ENCODE data around the gene RPL7L1. TPM values are rescaled to one million over a fixed set of nuclear protein-coding genes. Genes with fewer than 3 reads are reported as not detected.
A peak's percentile ranks its signal among the peaks of the same experiment; 100 is the strongest.

The RPL7L1 gene
- total RNA-seq (2014; rRNA removed; shearing (Covaris generic); ENCODE audit: low replicate concordance): 97.6 and 104 TPM in 2 replicates

- Histone ChIP-seq H3K79me2 (ENCODE audit: low read length) (peaks cover 52% of the 10 kb centered on the region), H3K27me3 (ENCODE audit: low read length) (no peaks in the 10 kb centered on the region), H3K27ac (ENCODE audit: low read length) (peak within 1 kb of the TSS; percentile 88), H3K9me2 (replicated peaks; ENCODE audit: insufficient read depth, low read length) (no peaks in the 10 kb centered on the region), H3K9ac (ENCODE audit: low read length) (peak within 1 kb of the TSS; percentile 97), H4K20me1 (ENCODE audit: insufficient read depth, low read depth, low read length) (0 out of 2 replicates have a peak, but pooled peaks cover 6% of the 10 kb centered on the region), H3K4me3 (ENCODE audit: low read length) (peak within 1 kb of the TSS; percentile 96), H3K9me3 (ENCODE audit: low read length) (no peaks in the 10 kb centered on the region), H3K36me3 (ENCODE audit: insufficient read depth, low read length) (peaks cover 30% of the 10 kb centered on the region), H3K4me2 (ENCODE audit: low read depth, low read length, poor library complexity, severe bottlenecking) (peak within 1 kb of the TSS; percentile 91), H3K4me1 (ENCODE audit: low read length) (peaks cover 31% of the 10 kb centered on the region), H2AFZ (ENCODE audit: low read length) (peak within 1 kb of the TSS; percentile 76)
- peak; percentile 94 for DNase-seq
These were observed at the start of gene RPL7L1 for GRCh38 chr6:42879372-42880239. Gene RPL7L1, plus strand, starts transcription at chr6:42879616. Its CDS starts 295 bp downstream, at chr6:42879911.

GRCh38 chr6:42831237-42831636 is 48.2 kb upstream of the RPL7L1 start:
- Histone ChIP-seq H3K79me2 (ENCODE audit: low read length) (peaks cover 16% of the 10 kb centered on the region), H3K27me3 (ENCODE audit: low read length) (no peaks in the 10 kb centered on the region), H2AFZ (ENCODE audit: low read length) (no peak overlapping the region), H3K9ac (ENCODE audit: low read length) (no peak overlapping the region), H3K9me2 (replicated peaks; ENCODE audit: insufficient read depth, low read length) (no peaks in the 10 kb centered on the region), H3K36me3 (ENCODE audit: insufficient read depth, low read length) (peaks cover 27% of the 10 kb centered on the region), H3K4me2 (ENCODE audit: low read depth, low read length, poor library complexity, severe bottlenecking) (no peak overlapping the region), H3K4me3 (ENCODE audit: low read length) (no peak overlapping the region), H3K4me1 (ENCODE audit: low read length) (no peaks in the 10 kb centered on the region), H3K27ac (ENCODE audit: low read length) (no peak overlapping the region), H4K20me1 (ENCODE audit: insufficient read depth, low read depth, low read length) (no peaks in the 10 kb centered on the region), H3K9me3 (ENCODE audit: low read length) (no peaks in the 10 kb centered on the region)
- no peak for DNase-seq

- Histone ChIP-seq H2AFZ (ENCODE audit: low read length) (no peak overlapping the region), H3K9me3 (ENCODE audit: low read length) (no peaks in the 10 kb centered on the region), H3K27me3 (ENCODE audit: low read length) (no peaks in the 10 kb centered on the region), H3K27ac (ENCODE audit: low read length) (no peak overlapping the region), H3K9ac (ENCODE audit: low read length) (no peak overlapping the region), H3K4me1 (ENCODE audit: low read length) (no peaks in the 10 kb centered on the region), H3K79me2 (ENCODE audit: low read length) (peaks cover 21% of the 10 kb centered on the region), H3K4me3 (ENCODE audit: low read length) (no peak overlapping the region), H3K9me2 (replicated peaks; ENCODE audit: insufficient read depth, low read length) (no peaks in the 10 kb centered on the region), H3K4me2 (ENCODE audit: low read depth, low read length, poor library complexity, severe bottlenecking) (no peak overlapping the region), H4K20me1 (ENCODE audit: insufficient read depth, low read depth, low read length) (no peaks in the 10 kb centered on the region), H3K36me3 (ENCODE audit: insufficient read depth, low read length) (peaks cover 13% of the 10 kb centered on the region)
- no peak for DNase-seq
These were observed 45.4 kb upstream of the RPL7L1 start for GRCh38 chr6:42834056-42834455.

- H4K20me1 ChIP-seq (ENCODE audit: insufficient read depth, low read depth, low read length): no peaks in the 10 kb centered on the region
These were observed 37.4 kb upstream of the RPL7L1 start for GRCh38 chr6:42841844-42842584.

GRCh38 chr6:42845327-42845694 is 34.1 kb upstream of the RPL7L1 start:
- Histone ChIP-seq H3K4me3 (ENCODE audit: low read length) (no peak overlapping the region), H4K20me1 (ENCODE audit: insufficient read depth, low read depth, low read length) (no peaks in the 10 kb centered on the region), H3K27me3 (ENCODE audit: low read length) (no peaks in the 10 kb centered on the region), H3K4me1 (ENCODE audit: low read length) (peaks cover 4% of the 10 kb centered on the region), H3K79me2 (ENCODE audit: low read length) (0 out of 2 replicates have a peak, but pooled peaks cover 8% of the 10 kb centered on the region), H3K36me3 (ENCODE audit: insufficient read depth, low read length) (peaks cover 4% of the 10 kb centered on the region; the same call in 1 of the 2 replicates), H3K4me2 (ENCODE audit: low read depth, low read length, poor library complexity, severe bottlenecking) (no peak overlapping the region), H3K9me2 (replicated peaks; ENCODE audit: insufficient read depth, low read length) (no peaks in the 10 kb centered on the region), H3K9me3 (ENCODE audit: low read length) (no peaks in the 10 kb centered on the region), H3K27ac (ENCODE audit: low read length) (no peak overlapping the region), H3K9ac (ENCODE audit: low read length) (no peak overlapping the region), H2AFZ (ENCODE audit: low read length) (no peak overlapping the region)
- no peak for DNase-seq

More at GRCh38 chr6:42841844-42842584, 37.4 kb upstream of the RPL7L1 start:
- Histone ChIP-seq H3K4me2 (ENCODE audit: low read depth, low read length, poor library complexity, severe bottlenecking) (no peak overlapping the region), H2AFZ (ENCODE audit: low read length) (no peak overlapping the region), H3K9me3 (ENCODE audit: low read length) (no peaks in the 10 kb centered on the region), H3K9ac (ENCODE audit: low read length) (no peak overlapping the region), H3K9me2 (replicated peaks; ENCODE audit: insufficient read depth, low read length) (no peaks in the 10 kb centered on the region), H3K27ac (ENCODE audit: low read length) (no peak overlapping the region; the same call in 1 of the 2 replicates), H3K27me3 (ENCODE audit: low read length) (no peaks in the 10 kb centered on the region), H3K4me3 (ENCODE audit: low read length) (no peak overlapping the region), H3K4me1 (ENCODE audit: low read length) (peaks cover 4% of the 10 kb centered on the region), H3K79me2 (ENCODE audit: low read length) (peaks cover 14% of the 10 kb centered on the region; the same call in 1 of the 2 replicates), H3K36me3 (ENCODE audit: insufficient read depth, low read length) (peaks cover 4% of the 10 kb centered on the region; the same call in 1 of the 2 replicates)
- DNase-seq: no peak

GRCh38 chr6:42846505-42846904 is 32.9 kb upstream of the RPL7L1 start:
- no peaks in the 10 kb centered on the region for H4K20me1 ChIP-seq (ENCODE audit: insufficient read depth, low read depth, low read length)
- no peak overlapping the region for H3K4me3 ChIP-seq (ENCODE audit: low read length)
- no peak overlapping the region for H3K27ac ChIP-seq (ENCODE audit: low read length)
- H3K9me3 ChIP-seq (ENCODE audit: low read length): no peaks in the 10 kb centered on the region
- 0 out of 2 replicates have a peak, but pooled peaks cover 6% of the 10 kb centered on the region for H3K79me2 ChIP-seq (ENCODE audit: low read length)
- peaks cover 4% of the 10 kb centered on the region for H3K4me1 ChIP-seq (ENCODE audit: low read length)
- no peak overlapping the region for H2AFZ ChIP-seq (ENCODE audit: low read length)
- H3K9ac ChIP-seq (ENCODE audit: low read length): no peak overlapping the region
- H3K36me3 ChIP-seq (ENCODE audit: insufficient read depth, low read length): peaks cover 4% of the 10 kb centered on the region; the same call in 1 of the 2 replicates
- no peaks in the 10 kb centered on the region for H3K9me2 ChIP-seq (replicated peaks; ENCODE audit: insufficient read depth, low read length)
- H3K4me2 ChIP-seq (ENCODE audit: low read depth, low read length, poor library complexity, severe bottlenecking): no peak overlapping the region
- DNase-seq: no peak
- H3K27me3 ChIP-seq (ENCODE audit: low read length): no peaks in the 10 kb centered on the region

- DNase-seq: no peak
- no peaks in the 10 kb centered on the region for H3K79me2 ChIP-seq (ENCODE audit: low read length)
- no peak overlapping the region for H3K4me2 ChIP-seq (ENCODE audit: low read depth, low read length, poor library complexity, severe bottlenecking)
- no peaks in the 10 kb centered on the region for H3K9me2 ChIP-seq (replicated peaks; ENCODE audit: insufficient read depth, low read length)
- no peaks in the 10 kb centered on the region for H3K9me3 ChIP-seq (ENCODE audit: low read length)
- no peaks in the 10 kb centered on the region for H4K20me1 ChIP-seq (ENCODE audit: insufficient read depth, low read depth, low read length)
- H2AFZ ChIP-seq (ENCODE audit: low read length): no peak overlapping the region
- no peak overlapping the region for H3K27ac ChIP-seq (ENCODE audit: low read length)
- no peaks in the 10 kb centered on the region for H3K4me1 ChIP-seq (ENCODE audit: low read length)
- H3K4me3 ChIP-seq (ENCODE audit: low read length): no peak overlapping the region
- no peak overlapping the region for H3K9ac ChIP-seq (ENCODE audit: low read length)
- H3K27me3 ChIP-seq (ENCODE audit: low read length): no peaks in the 10 kb centered on the region
- H3K36me3 ChIP-seq (ENCODE audit: insufficient read depth, low read length): peaks cover 4% of the 10 kb centered on the region; the same call in 1 of the 2 replicates
These were observed 30.7 kb upstream of the RPL7L1 start for GRCh38 chr6:42848700-42849099.

- H3K9me3 ChIP-seq (ENCODE audit: low read length): no peaks in the 10 kb centered on the region
- no peak overlapping the region for H3K4me2 ChIP-seq (ENCODE audit: low read depth, low read length, poor library complexity, severe bottlenecking)
- no peak overlapping the region for H2AFZ ChIP-seq (ENCODE audit: low read length)
- no peaks in the 10 kb centered on the region for H4K20me1 ChIP-seq (ENCODE audit: insufficient read depth, low read depth, low read length)
- H3K79me2 ChIP-seq (ENCODE audit: low read length): no peaks in the 10 kb centered on the region
- H3K36me3 ChIP-seq (ENCODE audit: insufficient read depth, low read length): peaks cover 2% of the 10 kb centered on the region; the same call in 1 of the 2 replicates
- no peaks in the 10 kb centered on the region for H3K27me3 ChIP-seq (ENCODE audit: low read length)
- H3K9me2 ChIP-seq (replicated peaks; ENCODE audit: insufficient read depth, low read length): no peaks in the 10 kb centered on the region
- no peak for DNase-seq
- no peak overlapping the region for H3K9ac ChIP-seq (ENCODE audit: low read length)
- H3K4me3 ChIP-seq (ENCODE audit: low read length): no peak overlapping the region
- H3K4me1 ChIP-seq (ENCODE audit: low read length): no peaks in the 10 kb centered on the region
- H3K27ac ChIP-seq (ENCODE audit: low read length): no peak overlapping the region
These were observed 27.8 kb upstream of the RPL7L1 start for GRCh38 chr6:42851599-42851998.

Measured in Karpas-422 (cell line).